GM19025 (cell line): Measurements from ENCODE around the gene CTXN3.

Source experiments
- ATAC-seq: cut with Tn5 transposase; IDR thresholded peaks from one replicate; pipeline ENCODE4 v1.9.1; 2021; ENCODE audit warnings: mild to moderate bottlenecking, low read depth, moderate library complexity; ENCODE audit not compliant: unreplicated experiment

CTXN3 gene

GRCh38 chr5:127695346-127695745 lies 46.5 kb downstream of the CTXN3 start:
- no peak for ATAC-seq

GRCh38 chr5:127696683-127697082 lies 47.8 kb downstream of the CTXN3 start:
- no peak for ATAC-seq

GRCh38 chr5:127697894-127698600 lies 49.2 kb downstream of the CTXN3 start:
- no peak for ATAC-seq

GRCh38 chr5:127699416-127699815 lies 50.5 kb downstream of the CTXN3 start:
- ATAC-seq = no peak

- no peak for ATAC-seq
Observed at GRCh38 chr5:127700237-127700766, 51.4 kb downstream of the CTXN3 start.

- ATAC-seq = no peak
Observed at GRCh38 chr5:127702434-127702833, 53.6 kb downstream of the CTXN3 start.

GRCh38 chr5:127702926-127703561 lies 54.2 kb downstream of the CTXN3 start, which contains the start of gene CCDC192:
Gene CCDC192 (plus strand): TSS chr5:127703391. CDS start chr5:127703446, 55 bp downstream.
- ATAC-seq = no peak

GRCh38 chr5:127705120-127705892 lies 56.4 kb downstream of the CTXN3 start:
- peak; percentile 49 for ATAC-seq

- ATAC-seq = no peak
Observed at GRCh38 chr5:127706691-127707090, 57.8 kb downstream of the CTXN3 start.

- no peak for ATAC-seq
Observed at GRCh38 chr5:127707209-127707608, 58.3 kb downstream of the CTXN3 start.
